Stimulated activated effector memory CD8-positive, alpha-beta T cell treated with anti-CD3 and anti-CD28 coated beads, Interleukin-12 subunit alpha, Interleukin-12 subunit beta, amount 100 ng/mL, for 72 hours (primary cell): ENCODE data around the gene SKOR1.
A peak's percentile ranks its signal among the peaks of the same experiment; 100 is the strongest.

ENCODE experiments used
- ATAC-seq: fragments of 150-1000 bp; cut with Tn5 transposase; 2 replicates; pipeline ENCODE4 v1.10.0; 2021
- DNase-seq, 2 donors: peaks; one replicate each; pipeline ENCODE4 v3.0.0; 2021 to 2022; ENCODE audit warnings: low spot score in 2 of 2
- H3K27ac Mint-ChIP-seq: one replicate; pipeline ENCODE4 v1.8.0; 2022; ENCODE audit warnings: mild to moderate bottlenecking, mixed read lengths
- H3K36me3 Mint-ChIP-seq: one replicate; pipeline ENCODE4 v1.8.0; 2022; ENCODE audit warnings: mild to moderate bottlenecking, mixed read lengths
- H3K4me1 Mint-ChIP-seq: one replicate; pipeline ENCODE4 v1.8.0; 2022; ENCODE audit warnings: mixed read lengths
- H3K4me3 Mint-ChIP-seq: one replicate; pipeline ENCODE4 v1.8.0; 2022; ENCODE audit warnings: mild to moderate bottlenecking, mixed read lengths
- H3K9me3 Mint-ChIP-seq: one replicate; pipeline ENCODE4 v1.8.0; 2022; ENCODE audit warnings: mixed read lengths

Gene SKOR1

GRCh38 chr15:67786646-67787045, 38.7 kb upstream of the SKOR1 start:
- H3K27ac Mint-ChIP-seq = no peak overlapping the region

GRCh38 chr15:67788986-67789385, 36.3 kb upstream of the SKOR1 start:
- Mint-ChIP-seq H3K27ac (no peak overlapping the region), H3K36me3 (no peaks in the 10 kb centered on the region), H3K4me3 (no peak overlapping the region), H3K4me1 (peaks cover 6% of the 10 kb centered on the region), H3K9me3 (no peaks in the 10 kb centered on the region)
- no peak for DNase-seq
- ATAC-seq = no peak

More at GRCh38 chr15:67786646-67787045, 38.7 kb upstream of the SKOR1 start:
- Mint-ChIP-seq H3K4me3 (no peak overlapping the region), H3K36me3 (no peaks in the 10 kb centered on the region), H3K4me1 (peaks cover 12% of the 10 kb centered on the region), H3K9me3 (no peaks in the 10 kb centered on the region)
- DNase-seq = no peak
- no peak for ATAC-seq

GRCh38 chr15:67790610-67791319, 34.5 kb upstream of the SKOR1 start:
- no peak overlapping the region for H3K27ac Mint-ChIP-seq
- H3K36me3 Mint-ChIP-seq = no peaks in the 10 kb centered on the region
- ATAC-seq = no peak
- DNase-seq = no peak
- no peaks in the 10 kb centered on the region for H3K9me3 Mint-ChIP-seq
- H3K4me3 Mint-ChIP-seq = no peak overlapping the region
- no peaks in the 10 kb centered on the region for H3K4me1 Mint-ChIP-seq

- DNase-seq (no peak), ATAC-seq (no peak)
- Mint-ChIP-seq H3K9me3 (no peaks in the 10 kb centered on the region), H3K27ac (no peak overlapping the region), H3K4me3 (no peak overlapping the region), H3K36me3 (no peaks in the 10 kb centered on the region), H3K4me1 (no peaks in the 10 kb centered on the region)
Observed at GRCh38 chr15:67792250-67792942, 32.9 kb upstream of the SKOR1 start.

GRCh38 chr15:67794832-67795574, 30.3 kb upstream of the SKOR1 start:
- no peak for DNase-seq
- Mint-ChIP-seq H3K36me3 (no peaks in the 10 kb centered on the region), H3K9me3 (no peaks in the 10 kb centered on the region)

GRCh38 chr15:67796196-67797127, 28.8 kb upstream of the SKOR1 start:
- DNase-seq (no peak), ATAC-seq (no peak)
- H3K4me1 Mint-ChIP-seq = no peaks in the 10 kb centered on the region
- no peaks in the 10 kb centered on the region for H3K36me3 Mint-ChIP-seq
- H3K4me3 Mint-ChIP-seq = no peak overlapping the region
- no peak overlapping the region for H3K27ac Mint-ChIP-seq
- H3K9me3 Mint-ChIP-seq = no peaks in the 10 kb centered on the region

More at GRCh38 chr15:67794832-67795574, 30.3 kb upstream of the SKOR1 start:
- Mint-ChIP-seq H3K4me1 (no peaks in the 10 kb centered on the region), H3K27ac (no peak overlapping the region), H3K4me3 (no peak overlapping the region)
- ATAC-seq = peak; percentile 57

- no peaks in the 10 kb centered on the region for H3K4me1 Mint-ChIP-seq
- H3K36me3 Mint-ChIP-seq = no peaks in the 10 kb centered on the region
- H3K27ac Mint-ChIP-seq = no peak overlapping the region
- DNase-seq (no peak), ATAC-seq (no peak)
- no peak overlapping the region for H3K4me3 Mint-ChIP-seq
- H3K9me3 Mint-ChIP-seq = no peaks in the 10 kb centered on the region
Observed at GRCh38 chr15:67799801-67800205, 25.5 kb upstream of the SKOR1 start.

GRCh38 chr15:67801142-67801541, 24.2 kb upstream of the SKOR1 start:
- no peak for DNase-seq
- Mint-ChIP-seq H3K27ac (no peak overlapping the region), H3K4me1 (no peaks in the 10 kb centered on the region), H3K4me3 (no peak overlapping the region), H3K9me3 (no peaks in the 10 kb centered on the region), H3K36me3 (no peaks in the 10 kb centered on the region)
- no peak for ATAC-seq

- DNase-seq = no peak
- Mint-ChIP-seq H3K36me3 (no peaks in the 10 kb centered on the region), H3K4me1 (no peaks in the 10 kb centered on the region), H3K9me3 (no peaks in the 10 kb centered on the region), H3K27ac (no peak overlapping the region), H3K4me3 (no peak overlapping the region)
- no peak for ATAC-seq
Observed at GRCh38 chr15:67801926-67802914, 23.1 kb upstream of the SKOR1 start.

GRCh38 chr15:67803299-67803698, 22.0 kb upstream of the SKOR1 start:
- peaks cover 7% of the 10 kb centered on the region for H3K36me3 Mint-ChIP-seq
- no peak overlapping the region for H3K27ac Mint-ChIP-seq

GRCh38 chr15:67803996-67804843, 21.1 kb upstream of the SKOR1 start:
- DNase-seq = no peak
- ATAC-seq = peak; percentile 16
- Mint-ChIP-seq H3K27ac (no peak overlapping the region), H3K9me3 (no peaks in the 10 kb centered on the region), H3K4me1 (no peaks in the 10 kb centered on the region), H3K36me3 (peaks cover 7% of the 10 kb centered on the region), H3K4me3 (no peak overlapping the region)

More at GRCh38 chr15:67803299-67803698, 22.0 kb upstream of the SKOR1 start:
- Mint-ChIP-seq H3K4me1 (no peaks in the 10 kb centered on the region), H3K9me3 (no peaks in the 10 kb centered on the region), H3K4me3 (no peak overlapping the region)
- ATAC-seq (no peak), DNase-seq (no peak)

GRCh38 chr15:67805008-67805665, 20.2 kb upstream of the SKOR1 start:
- Mint-ChIP-seq H3K27ac (no peak overlapping the region), H3K4me3 (no peak overlapping the region)

More at GRCh38 chr15:67805008-67805665, 20.2 kb upstream of the SKOR1 start:
- Mint-ChIP-seq H3K9me3 (no peaks in the 10 kb centered on the region), H3K36me3 (peaks cover 7% of the 10 kb centered on the region), H3K4me1 (no peaks in the 10 kb centered on the region)
- ATAC-seq (no peak), DNase-seq (no peak)
